SU-DHL-6 (cell line): ENCODE data around the gene ANKRD66.

Experiments
- H2AFZ ChIP-seq: fragments of 200-600 bp; sonication (generic); 2 replicates; pipeline ENCODE4 v1.6.1; 2014; ENCODE audit warnings: low read depth, mild to moderate bottlenecking, moderate library complexity, mixed read lengths, antibody characterized with exemption, low read length; ENCODE audit not compliant: severe bottlenecking
- H3F3A ChIP-seq: fragments of 200-600 bp; shearing (Covaris generic); 2 replicates; pipeline ENCODE4 v1.6.0; 2016; ENCODE audit warnings: antibody characterized with exemption, mild to moderate bottlenecking; ENCODE audit not compliant: insufficient read depth
- H3K27ac ChIP-seq: fragments of 200-600 bp; sonication (generic); 2 replicates; pipeline ENCODE4 v1.5.1; 2016; ENCODE audit warnings: low read depth, mild to moderate bottlenecking, low read length, moderate library complexity, mixed read lengths
- H3K27me3 ChIP-seq: fragments of 200-600 bp; sonication (generic), shearing (Covaris generic); 2 replicates; pipeline ENCODE4 v1.6.0; 2014; ENCODE audit warnings: mild to moderate bottlenecking, low read length
- H3K36me3 ChIP-seq: fragments of 200-600 bp; sonication (generic); 2 replicates; pipeline ENCODE4 v1.6.1; 2014; ENCODE audit warnings: mild to moderate bottlenecking, low read length, mixed read lengths
- H3K4me2 ChIP-seq: fragments of 300-600, 200-600 bp; shearing (Covaris generic), sonication (generic); 2 replicates; pipeline ENCODE4 v1.6.0; 2014; ENCODE audit warnings: low read length, low read depth, mild to moderate bottlenecking; ENCODE audit not compliant: poor library complexity, severe bottlenecking
- H3K4me3 ChIP-seq: fragments of 200-600 bp; sonication (generic); 2 replicates; pipeline ENCODE4 v1.5.1; 2014; ENCODE audit warnings: antibody characterized with exemption, low read length, mild to moderate bottlenecking, mixed read lengths; ENCODE audit not compliant: insufficient read depth, poor library complexity, severe bottlenecking
- H3K79me2 ChIP-seq: fragments of 200-600 bp; sonication (generic); 2 replicates; pipeline ENCODE4 v1.6.1; 2014; ENCODE audit warnings: mild to moderate bottlenecking, low read length, moderate library complexity; ENCODE audit not compliant: insufficient read depth
- H3K9ac ChIP-seq: fragments of 200-600 bp; sonication (generic); 2 replicates; pipeline ENCODE4 v1.7.0; 2014; ENCODE audit warnings: mild to moderate bottlenecking, low read length
- H3K9me2 ChIP-seq: fragments of 200-600 bp; sonication (generic); replicated peaks from 2 replicates; pipeline ENCODE4 v1.6.1; 2014; ENCODE audit warnings: low read length; ENCODE audit not compliant: insufficient read depth
- H3K9me3 ChIP-seq: fragments of 200-600 bp; sonication (generic); 2 replicates; pipeline ENCODE4 v1.6.1; 2014; ENCODE audit warnings: low read length, mixed read lengths; ENCODE audit not compliant: insufficient read depth
- H4K20me1 ChIP-seq: fragments of 200-600 bp; sonication (generic); 2 replicates; pipeline ENCODE4 v1.6.1; 2014; ENCODE audit warnings: low read depth, mild to moderate bottlenecking, antibody characterized with exemption, low read length, moderate library complexity, mixed read lengths
- CTCF ChIP-seq: fragments of 200-600 bp; sonication (generic); IDR thresholded peaks from one replicate; pipeline ENCODE4 v1.5.1; 2017; ENCODE audit warnings: antibody characterized with exemption, mild to moderate bottlenecking, low read length, moderate library complexity; ENCODE audit not compliant: insufficient read depth, poor library complexity, severe bottlenecking
- EZH2phosphoT487 ChIP-seq: fragments of 200-600 bp; sonication (generic), shearing (Covaris generic); conservative IDR thresholded peaks from 2 replicates; pipeline ENCODE4 v1.6.1; 2018; ENCODE audit warnings: mild to moderate bottlenecking, antibody characterized with exemption, low read length, moderate library complexity, mixed read lengths

The ANKRD66 gene

GRCh38 chr6:46719099-46719498, 27.6 kb upstream of the ANKRD66 start:
- Histone ChIP-seq H3K9me3 (no peaks in the 10 kb centered on the region), H3K36me3 (no peaks in the 10 kb centered on the region), H3F3A (no peaks in the 10 kb centered on the region), H3K9me2 (no peaks in the 10 kb centered on the region; the same call in 1 of the 2 replicates), H3K4me2 (no peak overlapping the region), H2AFZ (no peak overlapping the region), H4K20me1 (no peaks in the 10 kb centered on the region), H3K27ac (no peak overlapping the region), H3K4me3 (no peak overlapping the region), H3K79me2 (no peaks in the 10 kb centered on the region), H3K27me3 (no peaks in the 10 kb centered on the region), H3K9ac (no peak overlapping the region)
- no peak for TF ChIP-seq CTCF
- TF ChIP-seq EZH2phosphoT487: no peak

- Histone ChIP-seq H3K4me3 (no peak overlapping the region), H3K9ac (no peak overlapping the region), H4K20me1 (no peaks in the 10 kb centered on the region), H3K9me3 (no peaks in the 10 kb centered on the region), H3K9me2 (no peaks in the 10 kb centered on the region; the same call in 1 of the 2 replicates), H2AFZ (no peak overlapping the region), H3K27ac (no peak overlapping the region), H3K79me2 (no peaks in the 10 kb centered on the region), H3K4me2 (no peak overlapping the region), H3K36me3 (no peaks in the 10 kb centered on the region), H3F3A (no peaks in the 10 kb centered on the region), H3K27me3 (no peaks in the 10 kb centered on the region)
- TF ChIP-seq EZH2phosphoT487 (no peak), CTCF (no peak)
Observed at GRCh38 chr6:46720401-46720800, 26.3 kb upstream of the ANKRD66 start.

- H3K36me3 ChIP-seq: no peaks in the 10 kb centered on the region
- H3K4me2 ChIP-seq: no peak overlapping the region
- no peaks in the 10 kb centered on the region for H3K9me3 ChIP-seq
- TF ChIP-seq EZH2phosphoT487 (no peak), CTCF (no peak)
- H4K20me1 ChIP-seq: no peaks in the 10 kb centered on the region
- no peaks in the 10 kb centered on the region for H3K9me2 ChIP-seq
- H3K27ac ChIP-seq: no peak overlapping the region
- H3K4me3 ChIP-seq: no peak overlapping the region
- no peaks in the 10 kb centered on the region for H3K27me3 ChIP-seq
- no peaks in the 10 kb centered on the region for H3K79me2 ChIP-seq
- no peaks in the 10 kb centered on the region for H3F3A ChIP-seq
- no peak overlapping the region for H3K9ac ChIP-seq
- H2AFZ ChIP-seq: no peak overlapping the region
Observed at GRCh38 chr6:46729787-46730326, 16.9 kb upstream of the ANKRD66 start.
